HEK293 (cell line): Measurements from ENCODE around the gene GPBP1.

Source experiments
- ATF2 ChIP-seq: fragments of 450-650 bp; formaldehyde crosslinking; IDR thresholded peaks from 2 replicates; pipeline ENCODE4 v1.5.1; 2016; ENCODE audit warnings: missing biosample characterization, missing genetic modification characterization, low read depth
- FEZF1 ChIP-seq: fragments of 450-650 bp; formaldehyde crosslinking; IDR thresholded peaks from 2 replicates; pipeline ENCODE4 v1.5.1; 2016; ENCODE audit warnings: missing biosample characterization, missing genetic modification characterization
- GFI1B ChIP-seq: fragments of 450-650 bp; formaldehyde crosslinking; IDR thresholded peaks from 2 replicates; pipeline ENCODE4 v1.5.1; 2016; ENCODE audit warnings: missing biosample characterization, missing genetic modification characterization
- GLI4 ChIP-seq: fragments of 450-650 bp; formaldehyde crosslinking; IDR thresholded peaks from 2 replicates; pipeline ENCODE4 v1.5.1; 2016; ENCODE audit warnings: missing biosample characterization, missing genetic modification characterization
- GLIS2 ChIP-seq: fragments of 450-650 bp; formaldehyde crosslinking; IDR thresholded peaks from 2 replicates; pipeline ENCODE4 v1.5.1; 2016; ENCODE audit warnings: missing biosample characterization, missing genetic modification characterization
- KLF8 ChIP-seq: fragments of 450-650 bp; formaldehyde crosslinking; IDR thresholded peaks from 2 replicates; pipeline ENCODE4 v1.5.1; 2016; ENCODE audit warnings: missing biosample characterization, missing genetic modification characterization
- SP2 ChIP-seq: fragments of 450-650 bp; formaldehyde crosslinking; IDR thresholded peaks from 2 replicates; pipeline ENCODE4 v1.5.1; 2016; ENCODE audit warnings: missing biosample characterization, missing genetic modification characterization
- YY2 ChIP-seq: fragments of 450-650 bp; formaldehyde crosslinking; IDR thresholded peaks from 2 replicates; pipeline ENCODE4 v1.5.1; 2016; ENCODE audit warnings: missing biosample characterization, missing genetic modification characterization
- ZBTB10 ChIP-seq: fragments of 450-650 bp; formaldehyde crosslinking; IDR thresholded peaks from 2 replicates; pipeline ENCODE4 v1.5.1; 2016; ENCODE audit warnings: missing biosample characterization, missing genetic modification characterization
- ZBTB6 ChIP-seq: fragments of 450-650 bp; formaldehyde crosslinking; IDR thresholded peaks from 2 replicates; pipeline ENCODE4 v1.5.1; 2017; ENCODE audit warnings: missing biosample characterization, missing genetic modification characterization
- ZEB2 ChIP-seq: fragments of 450-650 bp; formaldehyde crosslinking; IDR thresholded peaks from 2 replicates; pipeline ENCODE4 v1.5.1; 2016; ENCODE audit warnings: missing biosample characterization, missing genetic modification characterization
- ZIC2 ChIP-seq: fragments of 450-650 bp; formaldehyde crosslinking; IDR thresholded peaks from 2 replicates; pipeline ENCODE4 v1.5.1; 2016; ENCODE audit warnings: missing biosample characterization, missing genetic modification characterization
- ZNF155 ChIP-seq: fragments of 450-650 bp; formaldehyde crosslinking; IDR thresholded peaks from 2 replicates; pipeline ENCODE4 v1.5.1; 2016; ENCODE audit warnings: missing biosample characterization, missing genetic modification characterization
- ZNF19 ChIP-seq: fragments of 450-650 bp; formaldehyde crosslinking; IDR thresholded peaks from 2 replicates; pipeline ENCODE4; 2016; ENCODE audit warnings: missing biosample characterization, missing genetic modification characterization, low read depth
- ZNF23 ChIP-seq: fragments of 450-650 bp; formaldehyde crosslinking; IDR thresholded peaks from 2 replicates; pipeline ENCODE4 v1.5.1; 2016; ENCODE audit warnings: missing biosample characterization, missing genetic modification characterization, borderline replicate concordance
- ZNF24 ChIP-seq: fragments of 450-650 bp; formaldehyde crosslinking; IDR thresholded peaks from 2 replicates; pipeline ENCODE4 v1.5.1; 2016; ENCODE audit warnings: missing biosample characterization, missing genetic modification characterization
- ZNF366 ChIP-seq: fragments of 450-650 bp; formaldehyde crosslinking; conservative IDR thresholded peaks from 2 replicates; pipeline ENCODE4 v1.5.1; 2016; ENCODE audit warnings: missing biosample characterization, missing genetic modification characterization
- ZNF416 ChIP-seq: fragments of 450-650 bp; formaldehyde crosslinking; IDR thresholded peaks from 2 replicates; pipeline ENCODE4 v1.5.1; 2016; ENCODE audit warnings: missing biosample characterization, missing genetic modification characterization
- ZNF624 ChIP-seq: fragments of 450-650 bp; formaldehyde crosslinking; IDR thresholded peaks from 2 replicates; pipeline ENCODE4 v1.5.1; 2017; ENCODE audit warnings: missing biosample characterization, missing genetic modification characterization
- ZNF629 ChIP-seq: fragments of 450-650 bp; formaldehyde crosslinking; IDR thresholded peaks from 2 replicates; pipeline ENCODE4 v1.5.1; 2017; ENCODE audit warnings: missing biosample characterization, missing genetic modification characterization
- ZNF639 ChIP-seq: fragments of 450-650 bp; formaldehyde crosslinking; IDR thresholded peaks from 2 replicates; pipeline ENCODE4 v1.5.1; 2016; ENCODE audit warnings: missing biosample characterization, missing genetic modification characterization
- TF ChIP-seq, protein P1 (sequence below): fragments of 450-650 bp; formaldehyde crosslinking; IDR thresholded peaks from 2 replicates; pipeline ENCODE4 v1.5.0; 2017; ENCODE audit warnings: missing biosample characterization, missing genetic modification characterization, borderline replicate concordance
- TF ChIP-seq, protein P2 (sequence below): fragments of 450-650 bp; formaldehyde crosslinking; IDR thresholded peaks from 2 replicates; pipeline ENCODE4 v1.5.1; 2016; ENCODE audit warnings: missing biosample characterization, missing genetic modification characterization
- TF ChIP-seq, protein P3 (sequence below): fragments of 450-650 bp; formaldehyde crosslinking; IDR thresholded peaks from 2 replicates; pipeline ENCODE4 v1.5.1; 2017; ENCODE audit warnings: missing biosample characterization, missing genetic modification characterization

The GPBP1 gene

DNA sequence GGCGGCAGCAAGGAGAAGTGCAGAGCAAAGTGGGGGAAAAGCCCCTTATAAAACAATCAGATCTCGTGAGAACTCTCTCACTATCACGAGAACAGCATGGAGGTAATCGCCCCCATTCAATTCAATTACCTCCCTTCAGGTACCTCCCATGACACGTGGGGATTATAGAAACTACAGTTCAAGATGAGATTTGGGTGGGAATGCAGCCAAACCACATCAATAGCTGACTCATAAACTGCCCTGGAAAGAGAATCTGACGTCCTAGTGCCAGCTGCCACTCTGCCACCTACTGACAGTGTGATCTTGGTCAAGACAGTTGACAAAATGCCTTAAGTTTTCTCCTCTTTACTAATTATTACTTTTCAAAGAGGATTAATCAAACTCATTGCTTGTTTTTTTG is 128.3 kb downstream of the GPBP1 start (continued):
- TF ChIP-seq, protein P1, sequence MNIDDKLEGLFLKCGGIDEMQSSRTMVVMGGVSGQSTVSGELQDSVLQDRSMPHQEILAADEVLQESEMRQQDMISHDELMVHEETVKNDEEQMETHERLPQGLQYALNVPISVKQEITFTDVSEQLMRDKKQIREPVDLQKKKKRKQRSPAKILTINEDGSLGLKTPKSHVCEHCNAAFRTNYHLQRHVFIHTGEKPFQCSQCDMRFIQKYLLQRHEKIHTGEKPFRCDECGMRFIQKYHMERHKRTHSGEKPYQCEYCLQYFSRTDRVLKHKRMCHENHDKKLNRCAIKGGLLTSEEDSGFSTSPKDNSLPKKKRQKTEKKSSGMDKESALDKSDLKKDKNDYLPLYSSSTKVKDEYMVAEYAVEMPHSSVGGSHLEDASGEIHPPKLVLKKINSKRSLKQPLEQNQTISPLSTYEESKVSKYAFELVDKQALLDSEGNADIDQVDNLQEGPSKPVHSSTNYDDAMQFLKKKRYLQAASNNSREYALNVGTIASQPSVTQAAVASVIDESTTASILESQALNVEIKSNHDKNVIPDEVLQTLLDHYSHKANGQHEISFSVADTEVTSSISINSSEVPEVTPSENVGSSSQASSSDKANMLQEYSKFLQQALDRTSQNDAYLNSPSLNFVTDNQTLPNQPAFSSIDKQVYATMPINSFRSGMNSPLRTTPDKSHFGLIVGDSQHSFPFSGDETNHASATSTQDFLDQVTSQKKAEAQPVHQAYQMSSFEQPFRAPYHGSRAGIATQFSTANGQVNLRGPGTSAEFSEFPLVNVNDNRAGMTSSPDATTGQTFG (tag by site-specific recombination), result no peak
- TF ChIP-seq GFI1B (tag by site-specific recombination), result peak; percentile 87
- TF ChIP-seq ZBTB6 (tag by site-specific recombination), result no peak
- TF ChIP-seq GLIS2, result peak; percentile 37; the same call in 1 of the 2 replicates
- no peak for TF ChIP-seq ZBTB10
- no peak for TF ChIP-seq ZNF639 (tag by site-specific recombination)
- 0 out of 2 replicates have a peak, but pooled peaks have one; percentile 57 for TF ChIP-seq YY2 (tag by site-specific recombination)
- peak; percentile 46; the same call in 1 of the 2 replicates for TF ChIP-seq KLF8 (tag by site-specific recombination)
- peak; percentile 48; the same call in 1 of the 2 replicates for TF ChIP-seq ZIC2
- TF ChIP-seq ZNF416 (tag by site-specific recombination), result no peak
- TF ChIP-seq, protein P2, sequence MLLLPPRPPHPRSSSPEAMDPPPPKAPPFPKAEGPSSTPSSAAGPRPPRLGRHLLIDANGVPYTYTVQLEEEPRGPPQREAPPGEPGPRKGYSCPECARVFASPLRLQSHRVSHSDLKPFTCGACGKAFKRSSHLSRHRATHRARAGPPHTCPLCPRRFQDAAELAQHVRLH (tag by site-specific recombination), result no peak
- peak; percentile 47; the same call in 1 of the 2 replicates for TF ChIP-seq FEZF1 (tag by site-specific recombination)
- peak; percentile 86 for TF ChIP-seq ZNF629
- no peak for TF ChIP-seq GLI4 (tag by site-specific recombination)
- TF ChIP-seq ZEB2 (tag by site-specific recombination), result 0 out of 2 replicates have a peak, but pooled peaks have one; percentile 24
- 0 out of 2 replicates have a peak, but pooled peaks have one; percentile 28 for TF ChIP-seq ZNF19 (tag by site-specific recombination)
- 0 out of 2 replicates have a peak, but pooled peaks have one; percentile 29 for TF ChIP-seq ZNF24 (tag by site-specific recombination)
- no peak for TF ChIP-seq ATF2 (tag by site-specific recombination)
- TF ChIP-seq, protein P3, sequence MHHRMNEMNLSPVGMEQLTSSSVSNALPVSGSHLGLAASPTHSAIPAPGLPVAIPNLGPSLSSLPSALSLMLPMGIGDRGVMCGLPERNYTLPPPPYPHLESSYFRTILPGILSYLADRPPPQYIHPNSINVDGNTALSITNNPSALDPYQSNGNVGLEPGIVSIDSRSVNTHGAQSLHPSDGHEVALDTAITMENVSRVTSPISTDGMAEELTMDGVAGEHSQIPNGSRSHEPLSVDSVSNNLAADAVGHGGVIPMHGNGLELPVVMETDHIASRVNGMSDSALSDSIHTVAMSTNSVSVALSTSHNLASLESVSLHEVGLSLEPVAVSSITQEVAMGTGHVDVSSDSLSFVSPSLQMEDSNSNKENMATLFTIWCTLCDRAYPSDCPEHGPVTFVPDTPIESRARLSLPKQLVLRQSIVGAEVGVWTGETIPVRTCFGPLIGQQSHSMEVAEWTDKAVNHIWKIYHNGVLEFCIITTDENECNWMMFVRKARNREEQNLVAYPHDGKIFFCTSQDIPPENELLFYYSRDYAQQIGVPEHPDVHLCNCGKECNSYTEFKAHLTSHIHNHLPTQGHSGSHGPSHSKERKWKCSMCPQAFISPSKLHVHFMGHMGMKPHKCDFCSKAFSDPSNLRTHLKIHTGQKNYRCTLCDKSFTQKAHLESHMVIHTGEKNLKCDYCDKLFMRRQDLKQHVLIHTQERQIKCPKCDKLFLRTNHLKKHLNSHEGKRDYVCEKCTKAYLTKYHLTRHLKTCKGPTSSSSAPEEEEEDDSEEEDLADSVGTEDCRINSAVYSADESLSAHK (tag by site-specific recombination), result peak; percentile 93
- TF ChIP-seq ZNF155 (tag by site-specific recombination), result no peak
- 0 out of 2 replicates have a peak, but pooled peaks have one; percentile 13 for TF ChIP-seq SP2 (tag by site-specific recombination)
- TF ChIP-seq ZNF624, result no peak
- TF ChIP-seq ZNF366, result peak; percentile 80
- TF ChIP-seq ZNF23 (tag by site-specific recombination), result no peak
